ENCODE measurements around the gene IQCF2.

DNA sequence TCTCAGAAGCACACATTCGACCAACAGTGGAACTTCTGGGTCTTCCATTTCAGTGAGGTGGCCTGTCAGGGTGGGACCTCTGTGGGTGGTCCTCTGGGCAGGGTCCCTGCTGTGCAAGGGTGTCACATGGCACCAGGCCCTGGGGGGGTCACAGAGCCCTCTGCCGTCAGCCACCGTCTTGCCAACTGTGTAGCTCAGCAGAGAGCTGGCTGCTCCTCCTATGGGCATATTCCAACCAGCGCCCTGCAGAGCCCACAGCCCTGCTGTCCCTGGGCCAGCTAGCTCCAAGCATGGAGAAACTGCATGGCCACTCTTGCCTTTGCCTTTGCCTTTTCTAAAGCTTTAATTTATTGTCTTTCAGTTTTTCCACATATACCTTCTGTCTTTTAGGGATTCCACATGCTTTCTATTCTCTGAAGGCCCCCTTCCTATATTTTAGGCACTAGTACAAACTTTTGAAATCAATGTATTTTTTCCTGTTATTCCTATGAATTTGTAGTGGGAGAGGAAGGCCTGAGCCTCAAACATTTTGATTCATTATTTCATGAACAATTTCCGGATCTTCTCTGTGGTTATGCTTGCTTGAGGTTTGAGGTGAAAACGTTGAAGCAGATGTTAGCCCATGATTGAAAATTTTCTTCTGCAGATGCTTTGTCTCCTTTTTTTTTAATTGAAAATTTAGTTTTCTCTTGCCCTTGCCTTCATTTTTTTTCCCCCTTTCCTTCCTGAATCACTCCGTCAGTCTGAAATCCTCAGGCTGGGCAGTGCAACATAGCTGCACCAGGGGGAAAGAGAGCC lies 30.0 kb downstream of the IQCF2 start:
- TF ChIP-seq CTCF (IDR thresholded peaks at IDR 0.05; ENCODE audit: low read length) (no peak), EZH2 (optimal IDR thresholded peaks at IDR 0.05; ENCODE audit: low read depth, low read length) (no peak), EZH2phosphoT487 (IDR thresholded peaks at IDR 0.05; ENCODE audit: low read length) (no peak)

All from MM.1S (cell line).